Measurements from ENCODE around the gene CCDC9B.
A peak's percentile ranks its signal among the peaks of the same experiment; 100 is the strongest.

The CCDC9B gene

GRCh38 chr15:40344631-40345120, 3.9 kb upstream of the CCDC9B start:
- peak; percentile 71 for DNase-seq

GRCh38 chr15:40344217-40344616, 3.5 kb upstream of the CCDC9B start:
- DNase-seq = no peak

- peak; percentile 43 for DNase-seq
These were observed 2.8 kb upstream of the CCDC9B start for GRCh38 chr15:40343512-40343911.

- DNase-seq = peak; percentile 65
These were observed 1.9 kb upstream of the CCDC9B start for GRCh38 chr15:40342416-40343320.

GRCh38 chr15:40340038-40340739, 550 bp downstream of the CCDC9B start:
- DNase-seq = peak; percentile 39

GRCh38 chr15:40339621-40339945, 1.2 kb downstream of the CCDC9B start:
- DNase-seq = no peak

GRCh38 chr15:40338921-40339620, 1.7 kb downstream of the CCDC9B start:
- no peak for DNase-seq

GRCh38 chr15:40338041-40338657, 2.6 kb downstream of the CCDC9B start:
- DNase-seq = peak; percentile 84

- DNase-seq = no peak
These were observed 3.1 kb downstream of the CCDC9B start for GRCh38 chr15:40337597-40337996.

- DNase-seq = no peak
These were observed 4.0 kb downstream of the CCDC9B start for GRCh38 chr15:40336744-40337122.

GRCh38 chr15:40335938-40336743, 4.6 kb downstream of the CCDC9B start:
- DNase-seq = no peak

GRCh38 chr15:40334941-40335795, 5.6 kb downstream of the CCDC9B start:
- peak; percentile 66 for DNase-seq

- DNase-seq = no peak
These were observed 6.2 kb downstream of the CCDC9B start for GRCh38 chr15:40334541-40334940.

- no peak for DNase-seq
These were observed 6.7 kb downstream of the CCDC9B start for GRCh38 chr15:40333922-40334492.

- DNase-seq = no peak
These were observed 8.5 kb downstream of the CCDC9B start for GRCh38 chr15:40332113-40332781.

- DNase-seq = no peak
These were observed 9.1 kb downstream of the CCDC9B start for GRCh38 chr15:40331637-40332036.

- no peak for DNase-seq
These were observed 9.7 kb downstream of the CCDC9B start for GRCh38 chr15:40331026-40331425.

- peak; percentile 82 for DNase-seq
These were observed 10.3 kb downstream of the CCDC9B start for GRCh38 chr15:40330368-40330836.

- DNase-seq = no peak
These were observed 10.9 kb downstream of the CCDC9B start for GRCh38 chr15:40329804-40330203.

- DNase-seq = no peak
These were observed 12.0 kb downstream of the CCDC9B start for GRCh38 chr15:40328751-40329150.
